LNCAP (cell line): ENCODE results near the gene SMIM24.

ENCODE experiments used
- CTCF ChIP-seq: fragments of 450-650 bp; IDR thresholded peaks from 2 replicates; pipeline ENCODE4 v1.5.1; 2017; ENCODE audit warnings: mild to moderate bottlenecking

The SMIM24 gene

GRCh38 chr19:3518659-3519058 lies 38.3 kb upstream of the SMIM24 start:
- no peak for TF ChIP-seq CTCF

GRCh38 chr19:3518255-3518654 lies 37.9 kb upstream of the SMIM24 start:
- no peak for TF ChIP-seq CTCF

GRCh38 chr19:3517638-3518037 lies 37.3 kb upstream of the SMIM24 start:
- TF ChIP-seq CTCF = no peak

GRCh38 chr19:3516675-3517207 lies 36.4 kb upstream of the SMIM24 start:
- no peak for TF ChIP-seq CTCF

- TF ChIP-seq CTCF = no peak
Measured at GRCh38 chr19:3515891-3516422, 35.6 kb upstream of the SMIM24 start.

- no peak for TF ChIP-seq CTCF
Measured at GRCh38 chr19:3514930-3515329, 34.6 kb upstream of the SMIM24 start.

- TF ChIP-seq CTCF = no peak
Measured at GRCh38 chr19:3513229-3514140, 33.2 kb upstream of the SMIM24 start.
